ENCODE results near the gene PGA3.
"Not testable (repeated sequence)": the region's sequence is repeated elsewhere in the genome, so short reads cannot be mapped to it uniquely, and the experiment has no call there.

The PGA3 gene

GRCh38 chr11:61207636-61208310 is 4.5 kb downstream of the PGA3 start:
- DNase-seq (ENCODE audit: low read depth in 2 of 2), result not testable (repeated sequence)

DNA sequence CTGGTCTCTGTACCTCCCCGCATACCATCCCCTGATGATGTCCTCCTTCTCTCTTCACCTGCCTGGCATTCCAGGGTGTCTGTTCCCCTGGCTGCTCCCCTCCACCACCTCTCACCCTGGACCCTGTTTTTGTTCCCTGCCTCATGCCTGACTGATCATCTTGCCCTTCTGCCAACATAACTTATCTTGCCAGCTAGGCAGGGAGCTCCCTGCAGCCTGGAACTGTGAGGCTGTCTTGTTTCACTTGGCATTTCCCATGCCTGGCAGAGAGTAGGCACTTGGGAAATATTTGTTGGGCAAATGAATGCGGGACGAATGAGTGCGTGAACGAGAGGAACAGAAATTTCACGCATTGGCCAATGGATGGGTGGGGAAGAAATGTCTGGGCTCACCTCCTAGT is 7.3 kb downstream of the PGA3 start:
- not testable (repeated sequence) for DNase-seq (ENCODE audit: low read depth in 2 of 2)

DNA sequence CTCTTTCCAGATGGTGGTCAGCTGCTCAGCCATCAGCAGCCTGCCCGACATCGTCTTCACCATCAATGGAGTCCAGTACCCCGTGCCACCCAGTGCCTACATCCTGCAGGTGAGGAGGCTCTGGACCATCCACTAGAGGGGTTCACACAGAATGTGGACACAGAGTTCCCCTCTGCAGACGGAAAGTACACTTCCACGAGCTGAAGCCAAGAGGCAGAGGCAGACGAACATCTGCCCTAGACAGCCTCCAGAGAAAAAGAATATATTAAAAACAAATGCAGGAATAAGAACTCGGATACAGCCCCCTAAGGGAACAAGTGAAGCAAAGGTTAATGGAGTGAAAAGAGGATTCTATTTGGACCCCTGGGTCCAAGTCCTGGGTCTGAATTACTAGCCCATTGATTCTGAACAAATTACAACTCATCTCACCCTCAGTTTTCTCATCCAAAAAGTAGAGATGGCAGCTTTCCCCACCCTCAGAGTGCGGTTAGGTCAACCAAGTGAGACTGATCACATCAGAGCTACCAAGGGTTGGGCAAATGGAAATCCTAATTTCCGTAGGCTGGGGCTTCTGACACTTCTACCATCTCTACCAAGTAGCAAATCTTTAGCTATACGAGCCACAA is 8.1 kb downstream of the PGA3 start:
- not testable (repeated sequence) for DNase-seq (ENCODE audit: low read depth in 2 of 2)

GRCh38 chr11:61212202-61212601 is 8.9 kb downstream of the PGA3 start:
- not testable (repeated sequence) for DNase-seq (ENCODE audit: low read depth in 2 of 2)

GRCh38 chr11:61213711-61214324 is 10.5 kb downstream of the PGA3 start:
- DNase-seq (ENCODE audit: low read depth in 2 of 2), result not testable (repeated sequence)

- not testable (repeated sequence) for DNase-seq (ENCODE audit: low read depth in 2 of 2)
Measured at GRCh38 chr11:61218306-61218705, 15.0 kb downstream of the PGA3 start.

DNA sequence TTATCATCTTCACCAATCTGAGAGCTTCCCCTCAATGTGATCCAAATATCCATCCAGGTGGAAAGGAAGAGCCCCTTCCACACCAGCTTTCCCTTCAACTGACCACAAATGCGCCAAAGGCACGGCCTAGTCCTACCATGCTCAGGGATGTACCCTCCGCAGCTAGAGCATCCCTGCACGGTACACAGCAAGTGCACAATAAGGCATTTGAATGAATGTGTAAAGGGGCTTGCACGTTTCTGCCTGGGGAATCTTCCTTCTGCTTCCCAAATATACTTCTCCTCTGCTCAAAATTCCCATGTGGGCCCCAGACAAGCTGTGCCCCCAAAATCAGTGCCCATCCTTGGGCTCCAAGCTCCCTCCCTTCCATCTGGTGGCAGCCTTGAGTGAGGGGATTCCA is 15.7 kb downstream of the PGA3 start:
- DNase-seq (ENCODE audit: low read depth in 2 of 2), result not testable (repeated sequence)

DNA sequence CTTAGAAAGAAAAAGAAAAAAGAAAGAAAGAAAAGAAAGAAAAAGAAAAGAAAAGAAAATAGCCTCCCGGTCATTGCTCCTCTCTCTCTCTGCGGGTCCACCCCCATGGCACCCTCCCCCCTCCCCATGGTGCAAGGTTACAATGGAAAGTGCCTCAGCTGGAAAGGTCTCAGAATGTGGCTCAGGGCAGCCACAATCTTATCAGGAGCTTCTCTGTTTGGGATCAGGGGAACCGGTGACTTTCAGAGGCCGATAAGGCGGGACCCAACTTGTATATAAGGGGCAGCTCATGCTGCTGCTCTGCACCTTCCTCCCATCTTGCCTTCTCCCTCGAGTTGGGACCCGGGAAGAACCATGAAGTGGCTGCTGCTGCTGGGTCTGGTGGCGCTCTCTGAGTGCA is 18.7 kb downstream of the PGA3 start, which contains the start of gene PGA4:
PGA4 (plus strand) TSS at position 301 of the 400 bp plus-strand sequence; CDS start at position 355, 54 bp downstream.
- not testable (repeated sequence) for DNase-seq (ENCODE audit: low read depth in 2 of 2)

GRCh38 chr11:61222692-61223091 is 19.4 kb downstream of the PGA3 start:
- not testable (repeated sequence) for DNase-seq (ENCODE audit: low read depth in 2 of 2)

GRCh38 chr11:61226457-61227137 is 23.3 kb downstream of the PGA3 start:
- DNase-seq (ENCODE audit: low read depth in 2 of 2), result not testable (repeated sequence)

DNA sequence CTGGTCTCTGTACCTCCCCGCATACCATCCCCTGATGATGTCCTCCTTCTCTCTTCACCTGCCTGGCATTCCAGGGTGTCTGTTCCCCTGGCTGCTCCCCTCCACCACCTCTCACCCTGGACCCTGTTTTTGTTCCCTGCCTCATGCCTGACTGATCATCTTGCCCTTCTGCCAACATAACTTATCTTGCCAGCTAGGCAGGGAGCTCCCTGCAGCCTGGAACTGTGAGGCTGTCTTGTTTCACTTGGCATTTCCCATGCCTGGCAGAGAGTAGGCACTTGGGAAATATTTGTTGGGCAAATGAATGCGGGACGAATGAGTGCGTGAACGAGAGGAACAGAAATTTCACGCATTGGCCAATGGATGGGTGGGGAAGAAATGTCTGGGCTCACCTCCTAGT is 26.1 kb downstream of the PGA3 start:
- not testable (repeated sequence) for DNase-seq (ENCODE audit: low read depth in 2 of 2)

DNA sequence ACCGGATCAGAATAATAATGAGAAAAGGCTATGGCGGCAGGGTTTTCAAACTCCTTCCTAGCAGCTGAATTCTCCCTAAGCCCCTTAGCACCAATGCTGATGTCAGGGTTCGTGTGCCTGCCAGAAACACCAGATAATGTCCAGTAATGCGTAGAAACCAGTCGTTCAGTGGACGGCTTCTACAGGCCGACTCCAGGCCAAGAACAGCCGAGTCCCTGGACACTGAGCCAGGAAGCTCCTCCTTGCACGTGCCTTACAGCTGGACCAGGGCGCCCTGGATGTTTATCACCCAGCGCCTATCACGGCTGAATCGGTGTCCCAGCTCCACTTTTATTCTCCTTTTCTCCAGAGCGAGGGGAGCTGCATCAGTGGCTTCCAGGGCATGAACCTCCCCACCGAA is 27.7 kb downstream of the PGA3 start:
- not testable (repeated sequence) for DNase-seq (ENCODE audit: low read depth in 2 of 2)

GRCh38 chr11:61231585-61231984 is 28.3 kb downstream of the PGA3 start:
- not testable (repeated sequence) for DNase-seq (ENCODE audit: low read depth in 2 of 2)

DNA sequence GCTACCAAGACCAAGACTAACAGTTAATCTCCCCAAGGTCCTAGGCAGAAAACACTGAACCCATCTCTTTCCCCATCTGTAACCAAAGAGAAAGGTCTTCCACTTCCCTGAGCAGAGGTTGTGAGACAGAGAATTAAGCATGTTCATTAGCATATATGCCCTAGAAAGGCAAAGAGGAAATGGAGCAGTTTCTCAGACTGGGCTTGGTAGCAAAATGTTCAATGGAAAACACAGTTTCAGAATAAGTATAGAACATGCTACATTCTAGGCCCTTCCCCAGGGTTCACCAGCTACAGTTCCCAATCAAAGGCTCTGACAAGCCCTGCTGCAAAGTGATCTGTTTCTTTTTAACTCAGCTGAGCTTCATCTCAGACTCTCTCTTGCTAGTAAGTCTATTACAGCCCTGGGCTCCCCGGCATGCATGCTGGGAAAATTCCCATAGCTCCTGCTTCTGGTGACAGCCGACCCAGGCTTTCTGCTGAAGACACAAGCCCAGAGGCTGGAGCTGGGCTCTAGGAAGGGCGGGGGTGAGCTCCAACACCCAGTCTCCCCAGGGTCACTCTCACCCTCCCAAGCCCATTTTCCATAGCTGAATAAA is 29.3 kb downstream of the PGA3 start:
- not testable (repeated sequence) for DNase-seq (ENCODE audit: low read depth in 2 of 2)

DNA sequence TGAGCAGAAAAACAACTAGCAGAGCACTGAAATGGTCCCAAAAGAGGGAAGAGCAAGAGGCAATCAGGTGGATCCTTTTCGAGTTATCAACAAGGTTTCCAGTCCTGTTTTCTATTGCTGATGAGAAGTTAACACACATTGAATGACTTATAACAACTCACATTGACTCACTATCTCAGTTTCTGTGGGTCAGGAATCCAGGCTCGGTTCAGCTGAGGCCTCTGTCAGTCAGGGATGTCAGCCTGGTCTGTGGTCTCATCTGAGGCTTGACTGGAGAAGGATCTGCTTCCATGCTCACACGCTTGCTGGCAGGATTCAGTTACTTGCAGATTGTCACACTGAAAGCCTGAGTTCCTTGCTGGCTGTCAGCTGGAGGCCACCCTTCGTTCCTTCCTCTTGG is 33.8 kb downstream of the PGA3 start:
- DNase-seq (ENCODE audit: low read depth in 2 of 2), result not testable (repeated sequence)

DNA sequence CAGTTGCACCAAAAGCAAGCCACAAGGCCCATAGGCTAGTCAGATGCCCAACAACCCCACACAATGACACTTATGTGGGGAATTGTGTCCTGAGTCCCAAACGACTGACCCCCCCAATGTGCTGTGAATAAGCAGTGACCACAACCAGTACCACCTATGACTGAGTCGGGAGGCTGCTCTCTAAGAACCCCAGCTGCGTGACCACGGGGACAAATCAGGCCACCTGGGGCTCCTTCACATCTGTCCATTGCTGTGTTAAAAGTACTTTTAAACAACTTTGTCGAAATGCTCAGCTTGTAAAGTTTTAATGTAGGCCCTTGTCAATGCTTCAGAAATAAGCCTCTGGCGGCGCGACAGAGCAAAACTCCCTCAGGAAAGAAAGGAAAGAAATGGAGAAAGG is 37.0 kb downstream of the PGA3 start:
- DNase-seq (ENCODE audit: low read depth in 2 of 2), result not testable (repeated sequence)

DNA sequence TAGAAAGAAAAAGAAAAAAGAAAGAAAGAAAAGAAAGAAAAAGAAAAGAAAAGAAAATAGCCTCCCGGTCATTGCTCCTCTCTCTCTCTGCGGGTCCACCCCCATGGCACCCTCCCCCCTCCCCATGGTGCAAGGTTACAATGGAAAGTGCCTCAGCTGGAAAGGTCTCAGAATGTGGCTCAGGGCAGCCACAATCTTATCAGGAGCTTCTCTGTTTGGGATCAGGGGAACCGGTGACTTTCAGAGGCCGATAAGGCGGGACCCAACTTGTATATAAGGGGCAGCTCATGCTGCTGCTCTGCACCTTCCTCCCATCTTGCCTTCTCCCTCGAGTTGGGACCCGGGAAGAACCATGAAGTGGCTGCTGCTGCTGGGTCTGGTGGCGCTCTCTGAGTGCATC is 37.6 kb downstream of the PGA3 start, which contains the start of gene PGA5:
PGA5 (plus strand) TSS at position 301 of the 400 bp plus-strand sequence; CDS start at position 353, 52 bp downstream.
- not testable (repeated sequence) for DNase-seq (ENCODE audit: low read depth in 2 of 2)

GRCh38 chr11:61241526-61241925 is 38.2 kb downstream of the PGA3 start:
- DNase-seq (ENCODE audit: low read depth in 2 of 2), result not testable (repeated sequence)

DNA sequence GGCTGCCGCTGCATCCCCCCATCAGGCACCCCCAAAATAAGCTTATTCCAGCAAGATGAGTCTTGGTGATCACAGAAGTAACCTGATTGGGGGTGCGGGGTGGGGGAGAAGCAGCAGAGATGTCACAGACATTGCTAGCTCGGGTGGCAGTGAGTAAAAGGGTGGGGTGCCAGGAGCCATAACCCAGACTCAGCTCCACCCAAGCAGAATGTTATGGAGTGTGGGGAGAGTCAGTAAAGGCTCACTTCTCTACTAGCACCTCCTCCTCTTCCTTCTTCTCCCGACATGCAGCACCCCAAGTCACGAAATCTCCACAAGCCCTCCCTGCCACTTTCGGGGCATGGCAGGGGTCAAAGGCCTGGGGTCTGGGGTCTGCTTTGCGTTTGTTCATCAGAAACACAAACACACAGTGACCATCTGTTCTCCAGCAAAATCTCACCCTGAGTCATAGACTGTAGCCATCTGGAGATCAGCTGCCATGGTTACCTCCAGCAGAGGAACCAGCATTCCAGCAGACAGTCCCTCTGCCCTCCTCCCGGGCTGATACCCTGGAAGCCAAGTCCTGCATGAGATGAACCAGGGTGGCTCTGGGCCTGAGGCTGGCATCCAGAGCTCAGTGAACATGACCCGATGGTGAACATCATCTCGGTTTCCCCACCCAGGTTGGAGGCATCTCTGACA is 42.1 kb downstream of the PGA3 start:
- DNase-seq (ENCODE audit: low read depth in 2 of 2), result not testable (repeated sequence)

DNA sequence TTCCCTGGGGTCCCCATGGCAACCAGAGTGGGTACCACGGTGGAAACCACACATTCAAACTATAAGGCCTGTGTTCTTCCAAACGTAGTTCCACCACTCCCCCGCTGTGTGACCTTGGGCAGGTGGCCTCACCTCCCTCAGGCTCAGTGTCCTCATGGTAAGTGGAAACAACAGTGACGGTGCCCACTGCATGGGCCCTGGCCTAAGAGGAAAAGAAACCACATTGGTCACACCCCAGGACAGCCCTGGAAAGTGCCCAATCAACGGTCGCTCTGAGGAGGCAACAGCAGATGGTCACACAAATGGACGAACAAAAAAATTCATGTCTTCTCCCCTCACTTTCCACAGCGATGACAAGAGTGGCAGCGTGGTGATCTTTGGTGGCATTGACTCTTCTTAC is 44.8 kb downstream of the PGA3 start:
- DNase-seq (ENCODE audit: low read depth in 2 of 2), result not testable (repeated sequence)

DNA sequence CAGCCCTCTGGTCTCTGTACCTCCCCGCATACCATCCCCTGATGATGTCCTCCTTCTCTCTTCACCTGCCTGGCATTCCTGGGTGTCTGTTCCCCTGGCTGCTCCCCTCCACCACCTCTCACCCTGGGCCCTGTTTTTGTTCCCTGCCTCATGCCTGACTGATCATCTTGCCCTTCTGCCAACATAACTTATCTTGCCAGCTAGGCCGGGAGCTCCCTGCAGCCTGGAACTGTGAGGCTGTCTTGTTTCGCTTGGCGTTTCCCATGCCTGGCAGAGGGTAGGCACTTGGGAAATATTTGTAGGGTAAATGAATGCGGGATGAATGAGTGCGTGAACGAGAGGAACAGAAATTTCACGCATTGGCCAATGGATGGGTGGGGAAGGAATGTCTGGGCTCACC is 45.9 kb downstream of the PGA3 start:
- not testable (repeated sequence) for DNase-seq (ENCODE audit: low read depth in 2 of 2)
